ENCODE results near the gene ZBTB47.

- TF ChIP-seq CTCF (IDR thresholded peaks at IDR 0.05; ENCODE audit: poor library complexity), result no peak
- TF ChIP-seq EZH2phosphoT487 (IDR thresholded peaks at IDR 0.05; ENCODE audit: low read depth, severe bottlenecking, unreplicated experiment), result no peak
These were observed 32.7 kb downstream of the ZBTB47 start for GRCh38 chr3:42685891-42686820.

Data from hepatocyte (in vitro differentiated cells).